SJCRH30 (cell line): ENCODE measurements around the gene DNAJC15. TPM values are rescaled to one million over a fixed set of nuclear protein-coding genes. Genes with fewer than 3 reads are reported as not detected.
"Not testable (repeated sequence)": the region's sequence is repeated elsewhere in the genome, so short reads cannot be mapped to it uniquely, and the experiment has no call there.

ENCODE experiments used
- DNase-seq, 2 experiments: peaks; one replicate each; pipeline ENCODE4 v3.0.0-alpha.2; 2015 to 2020
- H3K27ac ChIP-seq: fragments of 250-450 bp; sonication (Bioruptor Pico); 2 replicates; pipeline ENCODE4 v1.5.1; 2020; ENCODE audit warnings: mild to moderate bottlenecking, moderate library complexity
- H3K27me3 ChIP-seq: fragments of 250-450 bp; sonication (Bioruptor Pico); 2 replicates; pipeline ENCODE4 v1.5.1; 2020; ENCODE audit warnings: mild to moderate bottlenecking, moderate library complexity
- H3K36me3 ChIP-seq: fragments of 250-450 bp; sonication (Bioruptor Pico); 2 replicates; pipeline ENCODE4 v1.5.1; 2020; ENCODE audit warnings: mild to moderate bottlenecking, moderate library complexity
- H3K4me1 ChIP-seq: fragments of 250-450 bp; sonication (Bioruptor Pico); 2 replicates; pipeline ENCODE4 v1.5.1; 2020; ENCODE audit warnings: mild to moderate bottlenecking, moderate library complexity
- H3K4me3 ChIP-seq: fragments of 250-450 bp; sonication (Bioruptor Pico); 2 replicates; pipeline ENCODE4 v1.5.1; 2020; ENCODE audit warnings: mild to moderate bottlenecking, moderate library complexity
- H3K9me3 ChIP-seq: fragments of 250-450 bp; sonication (Bioruptor Pico); replicated peaks from 2 replicates; pipeline ENCODE4 v1.5.1; 2020; ENCODE audit warnings: mild to moderate bottlenecking, moderate library complexity
- total RNA-seq: library from RNA; depleted of rRNA; stranded (reverse); fragments of >200 nt; shearing (Covaris generic); gene quantifications from 2 replicates; pipeline ENCODE4 v1.2.3, GENCODE V29; 2014; rRNA removed

Gene DNAJC15
- 10.1 and 11.2 TPM in 2 replicates for total RNA-seq

DNA sequence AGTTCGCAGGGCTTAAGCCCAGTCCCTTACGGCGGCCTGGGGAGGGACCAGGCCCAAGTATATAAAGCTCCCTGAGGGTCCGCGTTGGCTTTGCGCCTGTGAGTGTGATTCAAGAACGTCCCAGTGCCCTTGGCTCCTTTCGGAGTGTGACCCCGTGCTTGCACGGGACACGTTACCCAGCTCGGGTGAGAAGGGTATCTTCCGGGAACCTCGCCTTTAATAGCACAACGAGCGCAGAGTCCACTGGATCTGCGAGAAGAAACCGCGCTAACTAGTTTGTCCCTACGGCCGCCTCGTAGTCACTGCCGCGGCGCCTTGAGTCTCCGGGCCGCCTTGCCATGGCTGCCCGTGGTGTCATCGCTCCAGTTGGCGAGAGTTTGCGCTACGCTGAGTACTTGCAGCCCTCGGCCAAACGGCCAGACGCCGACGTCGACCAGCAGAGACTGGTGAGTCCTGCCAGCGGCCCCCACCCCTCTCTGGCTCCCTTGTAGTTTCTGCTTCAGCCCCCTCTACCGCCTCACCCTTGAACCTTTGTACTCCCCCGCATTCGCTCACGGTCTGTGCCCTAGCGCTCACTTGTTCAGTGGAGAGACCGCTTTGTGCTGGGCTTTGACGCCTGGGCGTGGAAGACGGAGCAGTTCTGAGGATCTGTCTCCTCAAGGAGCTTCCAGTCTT lies at the start of gene DNAJC15:
DNAJC15 (plus strand) TSS at position 298 of the 675 bp plus-strand sequence; CDS start at position 339, 41 bp downstream.
- H3K36me3 ChIP-seq: no peaks in the 10 kb centered on the region

DNA sequence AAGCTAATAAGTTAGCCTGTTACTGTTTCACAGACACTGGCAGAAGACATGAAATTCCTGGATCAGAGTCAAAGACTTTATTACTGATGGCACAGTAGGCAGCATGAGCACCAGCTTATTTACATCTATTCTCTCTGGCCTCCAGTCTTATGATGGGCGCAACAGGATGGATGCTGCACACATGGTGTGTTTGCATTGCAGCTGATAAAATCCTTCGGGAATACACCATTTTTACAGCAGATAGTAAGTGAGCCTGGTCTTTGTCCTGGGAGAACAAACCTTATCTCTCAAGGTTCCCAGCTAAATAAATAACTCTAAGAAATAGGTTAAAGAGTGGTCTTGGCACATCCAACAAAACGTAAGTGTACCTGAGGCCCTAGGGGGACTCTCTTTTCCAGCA lies 47.3 kb upstream of the DNAJC15 start:
- Histone ChIP-seq H3K4me3 (no peak overlapping the region), H3K27me3 (no peaks in the 10 kb centered on the region), H3K36me3 (no peaks in the 10 kb centered on the region), H3K9me3 (no peaks in the 10 kb centered on the region), H3K4me1 (no peaks in the 10 kb centered on the region; the same call in 1 of the 2 replicates), H3K27ac (no peak overlapping the region)
- no peak for DNase-seq

More for the DNA sequence above, at the start of gene DNAJC15:
- Histone ChIP-seq H3K27me3 (no peaks in the 10 kb centered on the region), H3K4me1 (no peaks in the 10 kb centered on the region), H3K9me3 (no peaks in the 10 kb centered on the region), H3K27ac (peak within 1 kb of the TSS; percentile 77), H3K4me3 (peak within 1 kb of the TSS; percentile 74)
- peak; percentile 80 to 84 for DNase-seq

DNA sequence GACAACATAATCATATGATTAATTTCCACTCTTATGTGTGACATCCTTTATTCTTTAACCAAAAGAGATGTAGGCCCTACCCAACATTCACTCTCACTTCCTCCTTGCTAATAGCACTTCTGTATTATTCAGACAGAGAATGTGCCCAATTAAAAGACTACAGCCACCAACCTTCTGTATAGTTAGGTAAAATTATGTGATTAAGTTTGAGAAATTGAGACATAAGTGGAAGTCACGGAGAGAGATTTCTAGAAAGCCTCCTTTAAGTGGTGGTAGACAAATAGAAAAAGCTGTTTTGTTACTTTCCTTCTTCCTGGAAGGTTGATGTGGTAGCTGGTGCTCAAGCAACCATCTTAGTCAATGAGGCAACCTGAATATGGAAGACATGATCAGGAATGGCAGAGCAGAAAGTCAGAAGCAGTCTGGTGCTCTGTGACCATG lies 46.1 kb upstream of the DNAJC15 start:
- Histone ChIP-seq H3K4me3 (no peak overlapping the region), H3K4me1 (peaks cover 3% of the 10 kb centered on the region; the same call in 1 of the 2 replicates), H3K27ac (no peak overlapping the region), H3K27me3 (no peaks in the 10 kb centered on the region), H3K36me3 (no peaks in the 10 kb centered on the region), H3K9me3 (no peaks in the 10 kb centered on the region)
- DNase-seq: no peak

DNA sequence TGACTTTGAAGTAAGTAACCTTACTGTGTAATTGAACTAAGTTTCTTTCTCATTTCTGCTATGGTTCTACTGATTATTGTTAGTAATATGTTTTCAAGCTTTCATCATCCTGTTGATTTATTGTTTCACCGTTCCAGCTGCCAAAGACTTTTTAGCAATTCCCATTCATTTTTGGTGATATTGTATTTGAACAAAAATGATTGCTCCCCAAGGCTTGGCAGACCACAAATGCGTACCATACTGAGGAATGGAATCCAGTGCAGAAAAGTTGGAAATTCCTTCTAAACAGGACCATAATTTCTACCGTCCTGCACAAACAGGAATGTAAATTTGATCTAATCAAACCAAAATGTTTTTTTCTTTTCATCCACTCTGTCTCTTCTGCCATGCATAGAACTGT lies 42.1 kb upstream of the DNAJC15 start:
- Histone ChIP-seq H3K36me3 (no peaks in the 10 kb centered on the region), H3K4me3 (no peak overlapping the region), H3K27ac (no peak overlapping the region), H3K4me1 (peaks cover 3% of the 10 kb centered on the region; the same call in 1 of the 2 replicates), H3K9me3 (no peaks in the 10 kb centered on the region), H3K27me3 (no peaks in the 10 kb centered on the region)
- no peak for DNase-seq

DNA sequence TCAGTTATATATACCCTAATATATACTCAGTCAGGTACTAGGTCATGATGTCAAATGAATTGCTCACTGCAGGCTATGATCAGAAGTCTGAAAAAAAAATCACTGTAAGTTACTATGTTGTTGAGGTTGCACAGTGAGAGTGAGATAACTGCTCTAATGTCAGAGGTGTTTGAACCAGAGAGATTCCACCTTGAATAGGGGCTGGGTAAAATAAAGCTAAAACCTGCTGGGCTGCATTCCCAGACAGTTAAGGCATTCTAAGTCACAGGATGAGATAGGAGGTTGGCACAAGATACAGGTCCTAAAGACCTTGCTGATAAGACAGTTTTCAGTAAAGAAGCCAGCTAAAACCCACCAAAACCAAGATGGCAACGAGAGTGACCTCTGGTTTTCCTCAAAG lies 41.5 kb upstream of the DNAJC15 start:
- no peaks in the 10 kb centered on the region for H3K36me3 ChIP-seq
- peaks cover 3% of the 10 kb centered on the region; the same call in 1 of the 2 replicates for H3K4me1 ChIP-seq
- H3K9me3 ChIP-seq: no peaks in the 10 kb centered on the region
- H3K4me3 ChIP-seq: no peak overlapping the region
- DNase-seq: no peak
- no peak overlapping the region for H3K27ac ChIP-seq
- H3K27me3 ChIP-seq: no peaks in the 10 kb centered on the region

DNA sequence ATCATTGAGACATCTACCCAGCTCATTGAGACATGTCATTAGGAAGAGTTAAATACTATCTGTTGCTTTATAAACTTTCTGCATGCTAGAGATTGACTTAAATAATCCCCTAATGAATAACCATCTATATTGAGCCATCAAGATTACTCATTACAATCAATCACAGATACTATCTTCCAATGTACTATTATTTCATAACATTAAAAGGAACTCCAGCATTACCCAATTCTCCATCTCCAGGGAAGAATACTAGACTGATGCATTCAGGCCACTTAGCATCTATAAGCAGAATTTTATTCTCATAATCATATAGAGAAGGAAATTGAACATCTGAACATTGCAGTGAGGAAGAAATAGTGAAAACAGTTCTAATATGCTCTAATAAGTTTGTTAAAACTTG lies 39.4 kb upstream of the DNAJC15 start:
- no peak for DNase-seq
- Histone ChIP-seq H3K4me1 (peaks cover 3% of the 10 kb centered on the region; the same call in 1 of the 2 replicates), H3K27me3 (no peaks in the 10 kb centered on the region), H3K27ac (no peak overlapping the region), H3K9me3 (no peaks in the 10 kb centered on the region), H3K4me3 (no peak overlapping the region), H3K36me3 (no peaks in the 10 kb centered on the region)

DNA sequence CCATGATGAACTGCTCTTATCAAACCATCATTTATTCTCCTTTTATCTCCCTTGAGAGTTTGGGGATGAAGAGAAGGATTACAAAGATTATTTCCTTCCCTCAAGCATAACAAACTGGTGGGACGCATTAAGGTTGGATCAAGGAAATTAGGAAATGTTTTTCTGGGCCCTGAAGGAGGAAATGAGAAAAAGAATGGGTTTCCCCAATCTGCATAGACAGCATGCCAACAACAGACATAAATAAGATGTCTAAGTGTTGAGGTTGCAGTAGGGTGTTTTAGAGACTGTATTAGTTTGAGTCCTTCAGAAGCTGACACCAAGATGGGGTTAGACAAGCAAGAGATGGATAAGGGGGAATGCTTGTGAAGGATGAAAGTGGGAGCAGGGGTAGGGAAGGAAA lies 38.7 kb upstream of the DNAJC15 start:
- no peak overlapping the region for H3K27ac ChIP-seq
- no peak overlapping the region for H3K4me3 ChIP-seq
- DNase-seq: no peak
- H3K27me3 ChIP-seq: no peaks in the 10 kb centered on the region
- no peaks in the 10 kb centered on the region for H3K9me3 ChIP-seq
- no peaks in the 10 kb centered on the region for H3K36me3 ChIP-seq
- H3K4me1 ChIP-seq: peaks cover 3% of the 10 kb centered on the region; the same call in 1 of the 2 replicates

DNA sequence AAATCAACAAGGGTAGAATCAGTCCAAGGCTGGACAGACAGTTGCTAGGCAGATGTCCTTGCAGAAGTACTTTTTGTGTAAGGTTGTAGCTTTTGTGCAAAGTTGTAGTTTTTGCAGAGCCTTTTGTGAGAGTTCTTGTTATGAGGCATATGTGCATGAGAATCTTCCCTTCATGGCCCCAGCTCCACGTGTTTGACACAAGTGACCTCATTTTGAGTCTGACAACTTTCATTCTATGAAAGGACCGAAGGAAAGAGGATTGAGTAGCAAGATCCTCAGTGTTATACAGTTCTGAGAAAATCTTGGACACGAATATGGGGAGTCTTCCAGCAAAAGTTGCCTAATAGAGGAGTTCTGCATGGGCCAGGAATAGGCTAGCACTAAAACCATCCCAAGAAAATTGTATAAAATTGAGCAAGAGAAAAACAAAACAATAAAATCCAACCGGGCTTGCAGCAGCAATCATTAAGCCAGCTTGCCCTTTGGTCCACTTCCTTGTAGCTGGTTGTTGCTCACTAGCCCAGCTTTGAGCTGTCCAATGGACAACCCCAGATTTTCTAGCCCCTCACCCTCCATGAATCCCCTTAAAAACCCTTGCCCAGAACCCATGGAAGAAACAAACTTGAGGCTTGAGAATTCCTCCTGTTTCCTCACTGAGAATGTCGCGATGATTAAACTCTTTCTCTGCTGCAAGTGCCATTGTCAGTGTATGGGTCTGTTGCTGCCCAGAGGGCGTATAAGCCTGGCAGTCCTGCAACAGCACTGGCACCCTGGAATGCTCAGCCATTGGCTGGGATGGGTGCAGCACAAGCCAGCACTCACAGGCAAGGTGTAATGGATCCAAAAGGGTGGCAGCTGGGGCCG lies 37.8 kb upstream of the DNAJC15 start:
- H3K4me3 ChIP-seq: no peak overlapping the region
- H3K4me1 ChIP-seq: peaks cover 3% of the 10 kb centered on the region; the same call in 1 of the 2 replicates
- no peaks in the 10 kb centered on the region for H3K9me3 ChIP-seq
- H3K27me3 ChIP-seq: no peaks in the 10 kb centered on the region
- H3K27ac ChIP-seq: no peak overlapping the region
- no peak for DNase-seq
- no peaks in the 10 kb centered on the region for H3K36me3 ChIP-seq

DNA sequence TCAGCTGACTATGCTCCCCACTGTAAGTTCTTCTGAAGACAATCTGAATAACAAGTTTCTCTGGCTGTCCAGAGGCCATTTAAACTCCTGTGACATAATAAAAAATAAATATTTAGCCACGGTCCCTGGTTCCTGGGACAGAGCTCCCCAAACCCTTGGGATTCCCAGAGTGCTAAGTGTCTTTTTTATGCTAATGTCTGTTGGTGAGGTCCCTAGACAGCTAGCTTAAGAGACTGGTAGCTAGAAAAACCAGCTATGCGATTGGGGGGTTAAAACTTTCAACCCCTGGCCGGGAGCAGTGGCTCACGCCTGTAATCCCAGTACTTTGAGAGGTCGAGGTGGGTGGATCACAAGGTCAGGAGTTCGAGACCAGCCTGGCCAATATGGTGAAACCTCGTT lies 37.2 kb upstream of the DNAJC15 start:
- H3K27me3 ChIP-seq: no peaks in the 10 kb centered on the region
- no peak overlapping the region for H3K27ac ChIP-seq
- DNase-seq: no peak
- no peaks in the 10 kb centered on the region for H3K9me3 ChIP-seq
- no peaks in the 10 kb centered on the region for H3K36me3 ChIP-seq
- peaks cover 3% of the 10 kb centered on the region; the same call in 1 of the 2 replicates for H3K4me1 ChIP-seq
- H3K4me3 ChIP-seq: no peak overlapping the region

DNA sequence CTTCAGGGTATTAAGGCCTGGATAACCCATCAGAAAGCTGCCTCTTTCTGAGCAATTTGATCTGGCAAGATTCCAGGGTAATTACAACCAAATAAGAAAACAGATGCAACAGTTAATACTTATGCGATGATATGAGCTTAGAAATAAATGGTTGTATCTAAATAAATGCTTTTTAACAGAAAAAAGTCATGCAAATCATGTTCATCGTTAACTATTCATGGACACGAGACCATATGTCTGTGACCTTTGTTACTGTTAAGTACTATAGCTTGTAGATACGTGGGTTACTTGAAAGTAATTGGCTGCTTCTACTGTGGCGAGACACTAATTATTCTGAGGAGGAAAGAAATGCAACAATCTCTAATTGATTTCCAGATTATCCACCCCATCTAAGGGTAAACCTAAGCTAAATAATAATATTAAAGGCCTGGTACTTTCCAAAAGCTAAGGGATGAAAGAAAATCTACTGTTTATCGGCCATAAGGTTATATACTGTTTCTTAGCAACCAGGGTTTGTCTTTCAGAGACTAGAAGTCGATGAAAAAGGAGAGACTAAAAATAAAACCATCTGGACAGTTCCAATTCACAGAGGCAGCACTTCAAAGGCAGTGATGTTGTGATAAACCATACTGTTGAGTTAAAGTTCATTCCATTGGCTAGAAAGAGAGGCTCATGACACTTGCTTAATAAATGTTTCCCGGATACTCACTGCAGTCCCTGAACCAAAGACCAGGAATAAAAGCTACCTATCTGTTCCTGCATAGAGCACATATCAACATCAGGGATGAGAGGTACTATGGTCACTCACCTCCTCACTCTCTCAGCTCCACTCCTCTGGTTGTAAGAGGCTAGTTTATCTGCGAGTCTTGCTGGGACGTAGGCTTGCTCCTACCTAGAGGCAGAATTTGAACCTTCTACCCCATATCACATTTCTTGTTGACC lies 32.8 kb upstream of the DNAJC15 start:
- Histone ChIP-seq H3K4me1 (no peaks in the 10 kb centered on the region), H3K27me3 (no peaks in the 10 kb centered on the region), H3K4me3 (no peak overlapping the region), H3K36me3 (no peaks in the 10 kb centered on the region), H3K9me3 (no peaks in the 10 kb centered on the region), H3K27ac (no peak overlapping the region)
- no peak for DNase-seq

DNA sequence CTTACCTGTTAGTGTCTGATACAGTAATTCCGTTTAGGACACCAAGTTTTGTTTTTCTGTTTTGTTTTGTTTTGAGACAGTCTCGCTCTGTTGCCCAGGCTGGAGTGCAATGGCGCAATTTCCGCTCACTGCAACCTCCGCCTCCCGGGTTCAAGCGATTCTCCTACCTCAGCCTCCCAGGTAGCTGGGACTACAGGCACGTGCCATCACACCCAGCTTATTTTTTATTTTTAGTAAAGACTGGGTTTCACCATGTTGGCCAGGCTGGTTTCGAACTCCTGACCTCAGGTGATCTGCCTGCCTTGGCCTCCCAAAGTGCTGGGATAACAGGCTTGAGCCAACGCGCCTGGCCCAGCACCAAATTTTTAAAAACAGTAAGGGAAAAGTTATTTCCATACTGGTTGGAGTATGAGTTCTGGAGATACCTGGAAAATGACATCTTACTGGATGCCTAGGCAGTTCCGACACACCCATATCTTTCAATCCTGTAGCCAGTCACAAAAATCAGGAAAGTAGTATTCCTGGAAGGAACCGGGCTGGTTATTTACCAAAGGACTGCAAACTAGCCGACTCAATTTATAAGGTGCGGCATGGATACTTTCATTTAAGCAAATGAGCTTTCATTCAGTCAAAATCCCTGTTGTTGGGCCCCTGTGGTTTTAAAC lies 32.0 kb upstream of the DNAJC15 start:
- not testable (repeated sequence) for H3K9me3 ChIP-seq, DNase-seq, H3K27me3 ChIP-seq, H3K4me1 ChIP-seq, H3K36me3 ChIP-seq, H3K27ac ChIP-seq
- peak overlapping the region; percentile 56 for H3K4me3 ChIP-seq

DNA sequence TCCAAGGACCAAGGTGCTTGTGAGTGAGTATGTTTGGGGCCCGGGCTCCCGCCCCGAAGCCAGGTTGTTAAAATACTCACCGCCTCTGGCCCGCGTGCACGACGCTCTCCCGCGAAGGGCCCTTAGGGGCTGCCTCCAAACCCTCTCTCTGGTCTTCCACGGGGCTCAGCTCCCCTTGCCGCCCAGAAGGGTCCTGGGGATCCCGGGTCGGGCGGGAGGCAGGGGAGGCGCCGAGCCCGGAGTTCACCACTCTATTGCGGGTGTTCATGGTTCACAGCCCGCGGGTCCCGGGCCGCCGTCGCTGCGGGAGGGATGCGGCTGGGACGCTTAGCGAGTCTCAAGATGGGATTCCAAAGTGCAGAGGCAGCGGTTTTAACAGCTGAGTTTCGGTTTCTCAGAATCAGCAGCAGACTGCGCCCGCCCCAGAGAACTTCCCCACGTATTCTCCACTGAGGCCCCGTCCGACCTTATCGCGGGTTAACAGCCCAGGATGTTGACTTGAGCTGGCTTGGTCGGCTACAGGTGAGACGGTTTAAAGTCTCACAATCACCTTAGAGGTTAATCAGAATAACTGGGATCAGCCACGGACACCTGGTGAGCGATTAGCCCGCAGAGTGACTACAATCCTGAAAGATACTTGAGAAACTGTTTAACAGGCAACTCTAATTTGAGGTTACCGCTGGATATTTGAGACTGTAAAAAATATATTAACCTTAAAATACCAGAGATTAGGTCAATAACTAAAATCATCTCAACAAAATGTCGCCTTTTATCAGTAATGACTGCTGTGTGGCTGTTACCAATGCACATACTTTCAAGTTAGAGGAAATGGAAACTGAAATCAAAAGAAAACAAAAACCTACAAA lies 31.3 kb upstream of the DNAJC15 start, which contains the start of gene EPSTI1:
EPSTI1 (minus strand) TSS at position 344 of the 866 bp plus-strand sequence; CDS start at position 268, 76 bp downstream.
- H3K36me3 ChIP-seq: no peaks in the 10 kb centered on the region
- H3K27me3 ChIP-seq: no peaks in the 10 kb centered on the region
- no peak within 1 kb of the TSS for H3K27ac ChIP-seq
- DNase-seq: peak; percentile 24 to 44
- H3K4me3 ChIP-seq: peak within 1 kb of the TSS; percentile 56
- H3K9me3 ChIP-seq: no peaks in the 10 kb centered on the region
- H3K4me1 ChIP-seq: peaks cover 6% of the 10 kb centered on the region

DNA sequence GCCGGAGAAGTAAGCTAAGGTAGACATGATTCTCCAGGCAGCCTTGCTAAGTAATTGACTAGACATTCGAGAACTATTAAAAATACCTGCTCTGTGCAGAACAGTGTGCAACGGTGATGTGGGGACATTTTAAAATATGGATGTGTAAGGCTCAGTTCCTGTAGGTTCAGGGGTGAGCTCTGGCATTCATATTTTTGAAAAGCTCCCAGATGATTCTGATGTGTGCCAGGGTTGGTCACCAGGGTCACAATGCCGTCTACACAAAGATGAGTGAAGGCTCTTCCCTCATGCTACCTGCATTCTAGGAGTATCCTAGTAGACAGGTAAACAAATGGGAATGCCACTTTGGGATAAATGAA lies 30.6 kb upstream of the DNAJC15 start:
- Histone ChIP-seq H3K4me3 (peak overlapping the region; percentile 56; the same call in 1 of the 2 replicates), H3K27ac (no peak overlapping the region), H3K27me3 (no peaks in the 10 kb centered on the region)

More for the DNA sequence above, 30.6 kb upstream of the DNAJC15 start:
- DNase-seq: no peak
- no peaks in the 10 kb centered on the region for H3K9me3 ChIP-seq
- peaks cover 7% of the 10 kb centered on the region for H3K4me1 ChIP-seq
- no peaks in the 10 kb centered on the region for H3K36me3 ChIP-seq
